DMS153 (cell line): ENCODE results near the gene KCNQ2.
A peak's percentile ranks its signal among the peaks of the same experiment; 100 is the strongest.

Experiments used
- DNase-seq: peaks from one replicate; lab custom pipeline; 2025; lab: John Stamatoyannopoulos, UW

KCNQ2 gene

GRCh38 chr20:63434599-63435378 lies 37.7 kb downstream of the KCNQ2 start:
- peak; percentile 64 for DNase-seq

DNA sequence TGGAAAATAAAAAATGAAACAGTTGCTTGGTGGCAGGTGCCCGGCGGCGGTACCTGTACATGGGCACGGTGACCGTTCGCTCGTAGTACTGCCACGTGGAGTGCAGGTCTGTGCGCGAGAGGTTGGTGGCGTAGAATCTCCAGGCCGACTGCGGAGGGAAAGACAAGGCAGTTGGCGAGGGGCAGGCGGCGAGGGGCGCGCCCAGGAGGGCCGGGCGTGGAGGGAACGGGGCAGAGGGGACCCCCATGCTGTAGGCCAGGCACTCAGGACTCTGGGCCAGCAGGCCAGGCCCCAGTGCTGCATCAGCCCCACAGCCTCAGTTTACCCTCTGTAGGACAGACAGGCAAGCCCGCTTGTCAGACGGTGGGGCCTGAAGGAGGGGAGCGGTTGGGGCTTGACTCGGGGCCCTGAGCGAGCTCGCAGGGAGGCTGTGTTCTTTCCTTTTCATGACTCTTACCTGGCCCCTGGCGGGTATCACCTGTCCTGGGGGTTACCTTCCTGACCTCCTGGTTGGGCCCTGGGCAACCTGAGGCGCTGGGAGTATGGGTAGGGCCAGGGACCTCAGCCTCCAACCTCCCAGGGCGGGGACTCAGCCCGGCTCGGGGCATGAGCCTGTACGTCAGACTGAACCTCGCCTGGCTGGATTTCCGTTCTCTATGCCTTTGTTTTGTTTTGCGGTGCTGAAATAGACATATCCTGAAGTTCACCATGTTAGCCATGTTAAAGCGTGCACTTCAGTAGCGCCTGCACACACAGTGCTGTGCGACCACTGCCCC lies 38.5 kb downstream of the KCNQ2 start:
- DNase-seq, result peak; percentile 9

GRCh38 chr20:63433351-63433750 lies 39.1 kb downstream of the KCNQ2 start:
- no peak for DNase-seq

GRCh38 chr20:63432577-63433325 lies 39.7 kb downstream of the KCNQ2 start:
- peak; percentile 3 for DNase-seq

- DNase-seq, result no peak
These were observed 40.5 kb downstream of the KCNQ2 start for GRCh38 chr20:63431944-63432343.

DNA sequence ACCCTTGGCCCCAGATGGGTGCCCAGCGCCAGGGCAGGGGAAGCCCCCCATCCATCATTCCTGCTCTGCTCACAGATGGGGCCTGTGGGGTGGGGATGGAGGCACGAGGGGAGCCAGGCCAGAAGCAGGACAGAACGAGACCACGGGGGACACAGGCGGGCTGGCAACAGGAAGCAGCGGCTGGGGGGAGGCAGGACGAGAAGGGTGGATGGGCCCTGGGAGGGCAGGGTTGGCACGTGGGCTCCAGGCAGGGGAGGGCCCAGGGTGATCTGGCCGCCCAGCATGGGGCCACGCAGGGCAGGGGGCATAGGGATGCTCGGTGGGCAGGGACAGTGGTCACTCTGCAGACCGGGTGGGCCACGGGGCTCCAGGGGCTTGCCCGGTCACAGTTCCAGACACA lies 41.6 kb downstream of the KCNQ2 start:
- DNase-seq, result no peak

GRCh38 chr20:63429992-63430391 lies 42.5 kb downstream of the KCNQ2 start:
- DNase-seq, result no peak

DNA sequence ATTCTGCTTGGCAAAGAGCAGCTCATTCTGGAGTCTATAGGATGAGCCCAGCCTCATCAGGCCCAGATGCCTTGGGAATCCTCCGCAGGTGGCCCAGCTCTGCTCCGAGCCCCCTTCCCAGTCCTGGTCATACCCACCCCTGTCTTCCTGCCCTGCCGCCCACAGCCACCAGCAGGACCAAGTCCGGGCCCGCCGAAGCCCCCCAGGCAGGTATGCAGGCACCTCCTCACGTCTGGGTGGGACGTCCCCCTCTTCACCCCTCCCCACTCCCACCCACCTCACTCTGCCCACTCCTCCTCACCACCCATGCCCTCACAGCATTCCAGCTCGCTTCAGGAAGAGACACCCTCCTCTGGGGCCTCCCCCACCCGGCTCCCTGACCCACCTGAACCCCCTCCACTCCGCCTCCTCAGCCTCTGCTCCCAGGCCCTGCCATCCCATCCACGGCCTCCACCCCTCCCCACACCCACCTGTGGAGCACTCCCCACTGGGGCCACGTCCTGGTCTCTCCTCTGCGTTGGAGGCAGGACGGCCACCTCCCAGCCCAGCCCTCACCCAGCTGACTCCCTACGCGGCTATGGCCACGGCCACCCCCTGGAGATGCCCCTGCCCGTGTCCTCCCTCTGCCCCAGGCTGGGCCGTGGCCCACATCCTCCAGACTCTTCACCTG lies 43.4 kb downstream of the KCNQ2 start:
- no peak for DNase-seq

DNA sequence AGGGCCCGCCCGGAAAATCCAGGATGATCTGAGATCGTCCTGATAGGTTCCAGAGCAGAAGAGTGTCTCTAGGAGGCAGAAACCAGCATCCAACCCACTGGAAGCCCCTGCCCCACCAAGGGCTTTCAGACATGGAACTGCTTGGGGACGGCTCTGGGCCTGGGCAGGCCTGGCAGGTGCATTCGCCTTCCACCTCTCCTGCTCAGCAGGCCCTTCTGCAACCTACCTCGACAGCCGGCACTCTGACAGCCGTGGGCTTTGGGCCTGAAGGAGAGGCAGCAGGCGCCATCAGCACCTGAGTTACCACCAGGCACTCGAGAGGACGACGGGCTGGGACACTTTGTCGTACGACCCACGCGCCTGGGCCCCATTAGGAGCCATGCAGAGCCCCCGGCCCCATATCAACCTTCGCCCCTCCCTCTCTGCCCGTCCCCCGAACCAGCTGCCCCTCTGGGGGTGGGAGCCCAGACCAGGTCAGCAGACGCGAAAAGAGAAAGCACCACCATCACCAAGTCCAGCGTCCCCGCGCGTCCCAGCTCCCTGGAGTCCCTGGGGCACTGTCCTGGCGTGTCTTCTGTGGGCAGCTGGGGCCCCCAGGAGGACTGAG lies 44.6 kb downstream of the KCNQ2 start:
- DNase-seq, result no peak

DNA sequence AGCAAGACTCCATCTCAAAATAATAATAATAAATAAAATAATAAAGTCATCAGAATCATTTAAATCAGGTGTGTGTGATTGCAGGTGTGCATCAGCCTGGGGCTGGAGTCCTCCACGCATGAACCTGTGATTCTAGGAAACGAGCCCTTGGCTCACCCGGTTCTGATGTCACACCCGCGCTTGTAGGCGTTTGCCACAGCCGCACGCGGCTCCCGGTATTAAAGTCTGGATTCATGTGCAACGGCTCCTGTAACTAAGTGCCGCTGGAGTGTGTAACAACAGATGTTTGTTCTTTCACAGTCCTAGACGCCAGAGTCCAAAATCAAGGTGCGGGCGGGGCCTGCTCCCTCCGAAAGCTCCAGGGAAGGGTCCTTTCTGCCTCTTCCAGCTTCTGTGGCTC lies 45.2 kb downstream of the KCNQ2 start:
- DNase-seq, result no peak

DNA sequence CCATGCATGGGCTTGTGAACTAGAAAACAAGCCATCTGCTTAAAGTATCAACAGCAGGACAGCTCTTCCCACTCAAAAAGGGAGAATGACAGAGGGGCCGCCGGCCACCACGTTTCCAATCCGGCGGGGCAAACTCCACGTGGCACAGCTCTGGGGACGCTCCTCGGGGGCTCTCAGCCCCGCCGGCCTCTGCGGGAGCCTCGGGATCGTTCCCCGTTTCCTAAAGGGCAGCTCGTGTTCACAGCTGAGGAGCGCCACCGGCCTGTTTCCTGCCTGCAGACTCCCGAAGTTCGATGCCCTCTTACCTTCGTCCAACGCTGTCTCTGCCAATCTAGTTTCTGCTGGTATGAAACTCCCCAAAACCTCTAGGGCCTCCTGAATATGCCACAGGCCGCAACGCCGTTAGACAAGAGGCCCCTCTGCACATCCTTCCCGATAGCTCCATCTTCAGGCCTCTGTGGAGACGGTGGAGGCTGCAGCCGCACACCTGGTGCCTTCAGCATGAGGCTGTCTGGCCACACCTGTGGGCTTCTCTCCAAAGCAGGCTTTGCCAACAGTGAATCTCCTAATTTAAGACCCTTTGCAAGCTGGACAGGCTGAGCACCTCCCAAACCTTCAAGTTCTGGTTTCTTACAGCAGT lies 46.5 kb downstream of the KCNQ2 start:
- DNase-seq, result no peak

- DNase-seq, result no peak
These were observed 47.8 kb downstream of the KCNQ2 start for GRCh38 chr20:63424613-63425012.

DNA sequence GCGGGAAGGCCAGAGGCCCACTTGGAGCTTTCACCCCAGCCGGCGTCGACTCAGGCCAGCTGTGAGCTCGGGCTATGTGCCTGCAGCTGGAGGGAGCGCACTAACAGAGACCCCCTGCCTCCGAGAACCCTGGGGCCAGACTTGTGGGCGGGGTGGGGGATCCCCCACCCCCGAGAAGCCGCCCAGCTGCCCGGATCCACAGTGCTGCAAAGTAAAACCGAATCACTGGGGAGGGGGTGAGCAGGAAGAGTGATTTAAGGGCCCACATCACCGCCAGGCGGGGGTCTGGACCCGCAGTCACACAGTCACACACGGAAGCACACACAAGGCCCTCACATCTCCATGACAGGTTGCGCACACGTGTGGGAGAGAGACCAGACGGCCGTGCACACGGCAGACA lies 48.7 kb downstream of the KCNQ2 start:
- DNase-seq, result no peak

- DNase-seq, result no peak
These were observed 49.8 kb downstream of the KCNQ2 start for GRCh38 chr20:63422653-63423052.

- no peak for DNase-seq
These were observed 50.5 kb downstream of the KCNQ2 start for GRCh38 chr20:63421913-63422312.

GRCh38 chr20:63421094-63421692 lies 51.3 kb downstream of the KCNQ2 start:
- no peak for DNase-seq

DNA sequence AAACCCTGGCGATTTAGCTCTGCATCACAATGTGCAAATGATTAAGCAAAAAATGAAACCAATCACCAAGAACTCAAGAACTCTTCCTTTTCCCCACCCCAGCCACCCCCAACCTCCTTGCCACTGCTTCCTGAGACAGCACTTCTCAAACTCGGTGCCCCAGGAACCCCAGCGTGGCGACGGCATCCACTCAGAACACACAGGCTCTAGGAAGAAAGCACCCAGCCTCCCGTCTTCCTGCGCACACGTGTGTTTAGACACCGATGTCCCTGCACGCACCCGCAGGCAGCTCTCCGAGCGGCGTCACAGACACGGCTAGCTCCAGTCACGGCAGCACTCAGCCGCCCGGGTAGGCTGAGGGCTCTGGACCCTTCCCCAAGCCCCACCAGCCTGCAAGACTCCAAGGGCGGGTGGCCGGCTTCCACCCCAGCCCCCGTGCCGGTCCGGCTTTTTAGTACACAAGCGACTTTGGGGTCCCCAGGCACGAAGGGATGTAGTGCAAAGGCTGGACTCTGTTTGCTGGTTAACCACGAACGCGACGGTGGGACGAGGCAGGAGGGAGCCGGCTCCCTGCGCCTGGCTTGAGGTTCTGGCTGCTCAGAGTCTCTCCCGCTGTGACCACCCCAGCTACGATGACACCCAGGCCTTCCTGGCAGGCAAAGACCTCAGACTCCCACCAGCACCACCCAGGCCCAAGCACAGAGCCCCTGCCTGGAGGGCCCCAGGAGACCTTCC lies 51.9 kb downstream of the KCNQ2 start:
- DNase-seq, result no peak

- no peak for DNase-seq
These were observed 53.2 kb downstream of the KCNQ2 start for GRCh38 chr20:63419299-63419698.

- no peak for DNase-seq
These were observed 53.8 kb downstream of the KCNQ2 start for GRCh38 chr20:63418617-63419016.

DNA sequence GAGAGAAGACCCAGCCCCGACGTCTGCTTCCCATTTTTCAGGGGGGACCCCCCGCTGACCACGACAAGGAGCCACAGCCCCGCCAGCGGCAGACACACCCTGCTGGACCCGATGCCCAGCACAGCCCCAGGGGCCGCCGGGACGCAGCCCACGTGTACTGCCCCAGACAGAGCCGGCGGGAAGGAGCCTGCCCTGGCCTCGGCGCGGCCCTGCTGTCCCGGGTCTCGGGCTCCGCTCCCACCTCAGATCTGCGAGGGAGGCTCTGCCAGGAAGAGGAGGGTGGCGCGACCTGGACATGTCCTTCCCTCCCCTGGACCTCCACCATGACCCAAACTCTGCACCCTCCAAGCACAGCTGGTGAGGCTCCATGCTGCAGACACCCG lies 54.7 kb downstream of the KCNQ2 start:
- no peak for DNase-seq
